Renal cortical epithelial cell (primary cell): ENCODE measurements around the gene CAPN2. TPM values are rescaled to one million over a fixed set of nuclear protein-coding genes. Genes with fewer than 3 reads are reported as not detected.

Source experiments
- DNase-seq: peaks from one replicate; pipeline ENCODE4 v3.0.0-alpha.2; 2011; ENCODE audit warnings: low read depth
- total RNA-seq: library from RNA; depleted of rRNA; stranded (reverse); fragments of >200 nt; gene quantifications from 2 replicates; pipeline ENCODE4 v1.2.3, GENCODE V29; 2014

CAPN2 gene
- total RNA-seq, 1 donor from 2014 or later, result 425 TPM

DNA sequence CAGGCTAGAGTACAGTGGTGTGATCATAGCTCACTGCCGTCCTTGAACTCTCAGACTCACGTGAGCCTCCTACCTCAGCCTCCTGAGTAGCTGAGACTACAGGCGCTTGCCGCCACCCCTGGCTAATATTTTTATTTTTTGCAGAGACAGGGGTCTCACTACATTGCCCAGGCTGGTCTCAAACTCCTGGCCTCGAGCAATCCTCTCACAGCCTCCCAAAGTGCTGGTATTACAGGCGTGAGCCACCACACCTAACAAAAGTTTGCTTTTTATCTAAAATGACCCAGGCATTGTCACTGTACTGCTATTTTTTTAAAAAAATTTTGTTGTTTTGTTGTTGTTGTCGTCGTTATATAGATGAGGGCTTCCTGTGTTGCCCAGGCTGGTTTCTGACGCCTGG is 46.4 kb downstream of the CAPN2 start:
- no peak for DNase-seq

DNA sequence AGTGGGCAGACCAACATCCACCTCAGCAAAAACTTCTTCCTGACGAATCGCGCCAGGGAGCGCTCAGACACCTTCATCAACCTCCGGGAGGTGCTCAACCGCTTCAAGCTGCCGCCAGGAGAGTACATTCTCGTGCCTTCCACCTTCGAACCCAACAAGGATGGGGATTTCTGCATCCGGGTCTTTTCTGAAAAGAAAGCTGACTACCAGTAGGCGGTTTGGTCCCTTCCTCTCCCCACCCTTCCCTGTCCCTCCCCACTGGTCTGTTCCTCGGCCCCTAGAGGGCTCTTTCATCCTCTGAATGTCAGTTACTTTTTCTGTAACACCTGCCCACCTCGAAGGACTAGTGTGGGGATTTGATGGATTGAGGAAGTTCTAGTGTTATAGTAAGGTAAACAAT is 46.9 kb downstream of the CAPN2 start:
- DNase-seq, result no peak

DNA sequence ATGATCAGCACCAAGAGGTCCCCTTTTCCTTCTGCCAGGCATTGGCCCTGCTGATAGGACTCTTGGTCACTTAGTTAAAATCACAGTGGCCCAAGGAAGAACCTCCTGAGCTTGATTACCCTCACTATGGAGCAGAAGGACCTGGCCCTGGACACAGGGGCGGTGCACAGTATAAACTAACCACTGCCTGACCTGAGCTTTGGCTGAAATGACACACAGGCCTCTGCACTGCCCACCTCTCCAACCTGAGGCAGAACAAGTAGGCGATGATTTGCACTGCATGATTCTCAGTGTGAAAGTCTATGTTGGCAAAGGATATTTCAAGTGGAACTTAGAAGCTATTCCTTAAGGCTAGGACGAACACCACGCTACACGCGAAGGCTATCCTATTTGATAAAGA is 48.5 kb downstream of the CAPN2 start:
- DNase-seq, result no peak

DNA sequence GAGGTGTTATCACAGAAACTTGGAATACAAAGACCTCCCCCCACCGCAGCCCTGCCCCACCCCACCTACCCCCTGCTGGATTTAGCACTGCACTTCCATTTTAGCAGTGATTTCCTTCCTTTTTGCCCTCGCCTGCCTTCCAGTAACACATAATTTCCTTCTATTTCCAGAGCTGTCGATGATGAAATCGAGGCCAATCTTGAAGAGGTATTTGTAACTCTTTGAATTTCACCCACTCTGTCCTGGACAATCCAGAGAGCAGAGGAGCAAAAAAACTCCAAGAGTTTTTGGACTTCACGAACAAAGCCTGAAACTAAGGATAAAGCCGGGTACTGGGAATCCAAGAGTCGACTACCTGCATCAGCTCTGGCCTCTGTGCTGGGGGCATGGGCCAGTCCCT is 49.1 kb downstream of the CAPN2 start:
- DNase-seq, result no peak

DNA sequence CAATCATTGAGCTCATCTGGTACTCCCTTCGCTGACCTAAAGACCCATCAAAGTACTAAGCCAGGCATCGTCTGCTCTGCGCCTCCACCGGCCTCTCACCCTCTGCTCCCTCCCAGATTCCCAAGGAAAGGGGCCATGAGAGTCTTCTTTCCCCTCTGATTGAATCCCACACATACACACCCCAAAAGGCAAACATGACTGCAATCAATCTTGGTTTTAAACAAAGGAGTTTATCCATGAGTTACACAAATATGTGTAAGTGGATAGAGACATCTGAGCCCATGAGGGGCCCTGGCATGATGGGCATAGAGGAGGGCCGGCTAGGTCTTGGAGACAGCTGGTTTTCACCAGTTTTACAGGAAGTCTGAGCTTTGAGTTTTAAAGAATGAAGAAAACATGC is 50.9 kb downstream of the CAPN2 start:
- DNase-seq, result no peak

DNA sequence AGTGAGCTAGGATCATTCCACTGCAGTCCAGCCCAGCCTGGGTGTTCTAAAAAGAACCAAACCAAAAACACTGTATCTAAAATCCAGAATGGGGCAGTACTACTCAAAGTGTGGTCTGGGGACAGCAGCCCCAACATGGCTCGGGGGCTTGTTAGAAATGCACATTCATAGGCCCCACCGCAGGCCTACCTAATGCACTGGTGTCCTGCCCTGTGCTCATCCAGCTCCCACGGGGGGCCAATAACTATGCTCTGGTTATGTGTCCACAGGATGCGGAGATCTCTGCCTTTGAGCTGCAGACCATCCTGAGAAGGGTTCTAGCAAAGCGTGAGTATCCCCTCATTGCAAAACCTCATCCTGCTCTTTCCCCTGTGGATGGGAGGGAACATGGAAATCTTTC is 51.5 kb downstream of the CAPN2 start:
- no peak for DNase-seq

DNA sequence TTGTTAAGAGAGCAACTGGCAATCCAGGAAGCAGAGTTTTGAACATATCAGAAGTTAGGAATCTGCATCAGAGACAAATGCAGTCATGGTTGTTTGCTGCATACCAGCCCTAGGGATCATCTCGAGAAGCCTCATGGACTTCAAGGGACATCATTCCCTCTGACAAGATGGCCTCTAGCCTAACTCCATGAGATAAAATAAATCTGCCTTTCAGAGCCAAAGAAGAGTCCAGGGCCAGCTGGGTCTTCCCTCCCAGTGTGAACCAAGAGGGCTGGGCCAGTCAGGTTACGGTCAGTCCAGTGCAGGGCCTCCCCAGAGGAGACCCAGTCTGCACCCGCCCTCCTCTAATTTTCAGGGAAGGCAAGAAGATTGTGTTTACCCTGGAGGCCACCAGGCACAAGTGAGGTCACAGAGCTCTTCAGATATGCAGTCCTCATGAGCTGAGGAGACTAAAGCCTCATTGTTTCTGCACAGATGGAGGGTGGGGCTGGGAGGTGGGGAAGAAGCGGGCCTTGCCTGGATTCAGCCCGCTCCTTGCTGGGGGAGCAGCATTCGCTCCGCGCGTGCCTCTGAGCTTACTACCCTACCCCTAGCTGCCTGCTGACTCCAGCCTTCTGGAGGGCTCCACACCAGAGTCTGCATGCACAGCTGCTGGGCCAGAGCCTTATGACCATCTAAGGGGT is 52.8 kb downstream of the CAPN2 start:
- no peak for DNase-seq

DNA sequence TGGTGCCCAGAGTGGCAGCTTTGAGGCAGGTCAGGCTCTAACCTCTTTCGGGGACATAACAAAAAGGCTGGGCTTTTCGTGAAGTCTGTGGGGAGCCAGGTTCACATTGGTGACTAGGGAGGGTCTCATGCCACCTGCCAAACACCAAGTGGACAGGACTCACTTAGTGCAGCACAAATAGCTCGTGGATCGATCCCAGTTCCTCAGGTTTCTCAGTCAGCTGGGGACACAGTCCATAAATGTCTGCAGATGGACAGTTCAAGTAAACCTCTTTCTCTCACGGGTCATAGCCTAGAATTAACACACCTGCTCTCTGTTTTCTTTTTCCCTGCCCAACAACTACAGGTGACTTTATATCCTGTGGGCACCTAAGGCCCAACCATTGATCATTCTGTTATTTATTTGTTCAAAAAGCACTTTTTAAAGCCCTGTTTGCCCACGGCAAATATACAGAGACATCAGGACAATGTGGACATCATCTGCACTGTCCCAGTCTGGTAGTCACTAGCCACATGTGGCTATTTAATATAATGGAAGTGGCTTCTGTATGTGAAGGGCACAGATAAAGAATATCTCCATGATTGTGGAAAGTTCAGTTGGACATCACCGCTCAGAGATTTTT is 53.5 kb downstream of the CAPN2 start:
- no peak for DNase-seq

DNA sequence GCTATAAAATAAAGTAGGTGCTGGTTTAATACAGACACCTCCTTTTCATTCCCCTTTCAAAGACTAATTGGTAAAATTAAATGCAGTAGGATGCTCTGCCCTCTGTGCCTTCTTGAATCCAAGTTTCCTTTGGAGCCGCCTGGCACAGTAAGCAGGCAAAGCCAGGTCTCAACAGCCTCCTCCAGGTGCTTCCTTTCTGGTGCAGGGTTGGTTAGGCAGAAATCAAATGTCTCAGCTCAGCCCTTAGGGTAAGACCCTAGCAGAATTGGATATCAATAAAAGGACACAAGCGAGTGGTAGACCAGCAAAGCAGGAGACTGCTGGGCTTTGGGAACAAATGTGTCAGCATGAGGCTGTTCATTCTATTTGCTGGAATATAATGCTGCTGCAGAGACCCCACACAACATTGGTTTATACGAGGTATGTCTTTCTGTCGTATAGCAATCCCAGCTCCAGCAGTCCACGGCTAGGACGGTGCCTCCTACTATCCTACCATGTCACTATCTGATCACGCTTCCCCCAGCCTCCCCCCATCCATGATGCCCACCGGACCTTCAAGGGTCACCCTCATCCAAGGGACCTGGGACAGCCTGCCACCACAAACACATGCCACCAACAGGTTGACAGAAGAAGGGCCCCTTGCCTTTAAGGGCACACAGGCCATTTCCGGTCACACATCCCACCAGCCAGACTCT is 58.4 kb downstream of the CAPN2 start:
- DNase-seq, result no peak

DNA sequence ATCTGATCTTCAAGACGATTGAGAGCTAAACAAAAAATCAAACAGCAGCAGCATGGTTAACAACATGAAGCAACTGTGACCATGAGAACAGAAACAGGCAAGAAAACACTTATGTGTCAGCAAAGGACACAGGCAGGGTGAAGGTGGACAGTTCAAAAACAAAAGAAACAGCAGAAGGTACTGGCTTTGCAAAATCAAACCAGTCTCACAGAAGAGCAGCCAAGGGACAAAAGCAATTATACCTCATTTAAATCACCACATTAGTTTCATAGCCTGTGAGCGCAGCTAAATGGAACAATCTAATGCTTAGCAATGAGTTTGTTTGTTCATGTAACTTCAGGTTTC is 59.1 kb downstream of the CAPN2 start:
- peak; percentile 80 for DNase-seq

DNA sequence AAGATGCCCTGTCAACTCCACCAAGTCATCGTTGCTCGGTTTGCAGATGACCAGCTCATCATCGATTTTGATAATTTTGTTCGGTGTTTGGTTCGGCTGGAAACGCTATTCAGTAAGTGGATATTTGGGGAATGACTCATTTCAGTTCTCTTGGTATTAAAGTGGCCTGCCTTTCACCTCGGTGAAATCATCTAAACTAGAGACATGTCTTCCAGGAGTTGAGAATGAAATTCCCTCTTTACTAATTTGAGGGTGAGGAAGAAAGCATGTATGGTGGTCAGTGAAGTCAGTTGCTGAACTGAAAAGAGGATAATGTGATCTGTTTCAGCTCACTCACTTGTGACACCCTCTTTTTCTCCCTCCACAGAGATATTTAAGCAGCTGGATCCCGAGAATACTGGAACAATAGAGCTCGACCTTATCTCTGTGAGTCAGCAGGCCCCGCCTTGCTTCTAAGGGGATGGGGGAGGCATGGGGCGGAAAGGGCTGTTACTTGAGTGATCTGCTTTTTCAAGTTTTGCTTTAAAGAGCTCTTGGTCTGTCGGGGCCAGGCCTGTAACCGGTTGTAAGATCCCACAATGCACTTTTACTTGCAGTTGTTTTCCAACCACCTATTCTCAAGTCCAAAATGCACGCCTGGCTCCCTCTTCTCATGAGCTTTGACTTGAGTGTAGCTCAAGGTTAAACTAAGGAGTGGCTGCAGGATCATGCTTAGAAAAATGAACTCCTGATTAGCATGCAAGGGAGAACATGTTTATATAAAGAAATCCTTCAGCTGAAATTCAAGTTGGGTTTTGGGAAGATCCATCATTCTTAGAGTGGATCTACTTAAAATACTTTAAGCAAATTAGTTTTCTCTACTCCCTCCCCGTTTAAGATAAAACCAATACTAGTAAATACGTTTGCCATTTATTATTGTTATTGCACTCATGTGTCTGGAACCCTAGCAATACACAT is 59.8 kb downstream of the CAPN2 start:
- DNase-seq, result peak; percentile 88

DNA sequence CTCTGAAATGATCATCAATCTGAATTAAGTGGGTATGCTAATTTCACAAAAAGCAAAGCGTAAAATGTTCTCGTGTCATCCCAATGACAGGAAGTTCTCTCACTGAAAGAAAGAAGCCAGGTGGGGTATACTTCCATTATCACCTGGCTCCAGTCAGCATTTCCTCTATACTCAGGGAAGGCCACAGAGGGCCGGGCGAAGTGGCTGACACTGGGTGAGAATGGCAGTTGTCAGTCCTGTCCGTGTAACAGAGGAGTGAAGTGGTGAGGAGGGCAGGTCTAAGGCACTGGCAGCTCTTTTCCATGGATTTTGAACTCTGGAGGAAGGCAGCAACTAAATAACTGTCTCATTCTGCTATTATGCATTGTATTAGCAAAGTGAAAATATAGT is 60.4 kb downstream of the CAPN2 start:
- no peak for DNase-seq

DNA sequence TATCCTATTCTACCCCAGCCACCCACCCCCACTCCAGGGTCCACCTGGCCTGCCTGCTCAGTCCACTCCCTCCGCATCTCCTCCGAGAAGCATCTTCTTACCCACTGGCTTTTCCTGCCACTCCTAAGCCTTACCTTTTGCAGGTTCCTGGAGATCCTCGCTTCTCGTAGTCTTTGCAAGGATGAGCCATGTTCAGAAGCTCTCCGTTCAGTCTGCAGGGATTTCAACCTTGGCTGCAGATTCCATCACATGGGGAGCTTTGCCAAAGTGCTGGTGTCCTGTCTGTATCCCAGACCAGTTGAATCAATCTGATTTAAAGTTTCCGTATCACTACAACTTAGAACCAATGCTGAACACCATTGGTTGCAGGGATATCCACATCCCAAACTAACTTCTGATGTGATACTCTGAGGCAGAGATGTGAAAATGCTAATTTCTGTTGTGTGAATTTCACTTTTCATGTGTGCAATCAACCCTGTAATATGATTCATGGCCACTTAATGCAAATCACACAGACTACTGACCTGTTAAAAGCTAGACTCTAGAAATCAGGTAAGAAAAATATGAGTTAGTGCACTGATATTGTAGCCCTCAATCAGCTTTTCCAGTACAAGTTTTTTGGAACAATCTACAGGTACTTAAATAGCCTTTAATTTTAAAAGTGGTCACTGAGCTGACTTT is 61.9 kb downstream of the CAPN2 start:
- DNase-seq, result peak; percentile 40

DNA sequence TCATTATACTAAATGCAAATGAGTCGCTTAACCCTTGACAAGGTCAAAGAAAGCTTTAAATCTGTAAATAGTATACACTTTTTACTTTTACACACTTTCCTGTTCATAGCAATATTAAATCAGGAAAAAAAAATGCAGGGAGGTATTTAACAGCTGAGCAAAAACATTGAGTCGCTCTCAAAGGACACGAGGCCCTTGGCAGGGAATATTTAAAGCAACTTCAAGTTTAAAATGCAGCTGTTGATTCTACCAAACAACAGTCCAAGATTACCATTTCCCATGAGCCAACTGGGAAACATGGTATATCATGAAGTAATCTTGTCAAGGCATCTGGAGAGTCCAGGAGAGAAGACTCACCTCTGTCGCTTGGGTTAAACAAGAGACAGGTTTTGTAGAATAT is 62.7 kb downstream of the CAPN2 start:
- DNase-seq, result peak; percentile 70

DNA sequence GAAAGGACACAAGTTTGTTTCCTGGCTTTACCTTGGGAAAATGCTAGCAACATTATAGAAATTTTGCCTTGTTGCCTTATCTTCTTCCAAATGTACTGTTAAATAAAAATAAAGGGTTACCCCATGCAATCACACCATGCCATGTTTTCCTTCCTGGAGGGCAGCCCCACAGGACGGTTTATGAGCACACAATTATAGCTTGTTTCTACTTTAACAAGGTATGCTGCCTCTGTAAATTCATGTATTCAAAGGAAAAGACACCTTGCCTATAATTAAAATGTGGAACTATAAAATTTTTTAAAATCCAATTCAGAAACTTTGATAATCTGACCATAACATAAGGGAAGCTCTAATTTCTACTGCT is 63.4 kb downstream of the CAPN2 start:
- no peak for DNase-seq

DNA sequence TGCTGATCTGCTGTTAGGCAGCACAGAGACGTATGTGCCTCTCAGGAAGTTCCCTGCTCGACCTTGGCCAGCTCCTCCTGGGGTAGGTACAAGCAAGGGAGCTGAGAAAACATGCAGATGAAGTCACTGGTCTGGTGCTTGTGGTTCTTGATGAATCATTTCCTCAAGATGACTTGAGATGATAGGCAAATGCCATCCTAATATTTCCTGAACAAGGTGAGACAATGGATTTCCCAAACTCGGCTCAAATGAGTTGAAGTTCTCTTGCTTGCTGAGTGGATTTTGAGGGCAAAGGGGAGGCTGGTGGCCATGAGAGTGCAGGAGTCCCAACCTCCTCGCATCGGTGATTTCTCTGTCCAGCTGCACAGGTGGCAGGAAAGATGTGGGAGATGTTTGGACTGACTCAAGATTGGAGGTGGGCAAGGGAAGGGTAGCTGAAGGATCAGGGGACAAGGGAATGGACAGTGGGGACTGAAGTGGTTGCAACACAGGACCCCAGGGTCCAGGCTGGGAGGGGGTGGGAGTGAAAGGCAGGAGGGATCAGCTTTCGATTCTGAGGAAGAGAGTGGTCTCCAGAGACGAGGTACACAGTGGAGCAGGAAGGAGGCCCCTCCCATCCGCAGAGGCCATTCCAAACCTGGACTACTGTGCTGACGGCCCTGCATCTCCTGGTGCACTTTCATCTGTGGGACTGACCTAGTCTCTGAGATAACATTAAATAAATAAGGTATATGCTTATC is 63.9 kb downstream of the CAPN2 start:
- DNase-seq, result peak; percentile 97

DNA sequence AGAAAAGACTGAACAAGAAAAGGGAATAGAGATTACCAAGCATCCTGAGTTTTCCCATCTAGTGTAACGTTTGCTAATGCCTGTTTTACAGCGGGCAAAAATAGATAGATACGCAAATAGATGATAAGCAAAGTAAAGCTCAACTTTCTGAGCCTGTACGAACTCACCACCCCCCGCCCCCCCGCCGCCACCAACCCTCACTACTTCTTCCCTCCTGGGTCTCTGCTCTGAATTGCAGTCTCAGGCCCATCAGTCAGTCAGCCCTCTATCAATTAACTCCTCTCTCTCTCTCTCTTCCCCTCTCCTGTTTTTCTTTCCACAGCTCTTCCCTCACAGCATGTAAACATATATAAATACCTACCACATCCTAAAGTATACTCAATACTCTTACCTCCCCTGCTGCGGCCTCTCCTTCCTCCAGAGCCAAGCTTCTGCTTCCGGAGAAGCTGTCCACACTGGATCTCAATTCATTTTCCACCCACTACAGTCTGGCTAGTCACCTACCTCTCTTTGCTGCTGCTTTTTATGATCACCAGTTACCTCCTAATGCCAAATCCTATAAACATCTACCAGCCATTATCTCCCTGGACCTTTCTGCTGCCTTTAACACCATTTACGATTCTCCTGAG is 64.6 kb downstream of the CAPN2 start:
- DNase-seq, result no peak

DNA sequence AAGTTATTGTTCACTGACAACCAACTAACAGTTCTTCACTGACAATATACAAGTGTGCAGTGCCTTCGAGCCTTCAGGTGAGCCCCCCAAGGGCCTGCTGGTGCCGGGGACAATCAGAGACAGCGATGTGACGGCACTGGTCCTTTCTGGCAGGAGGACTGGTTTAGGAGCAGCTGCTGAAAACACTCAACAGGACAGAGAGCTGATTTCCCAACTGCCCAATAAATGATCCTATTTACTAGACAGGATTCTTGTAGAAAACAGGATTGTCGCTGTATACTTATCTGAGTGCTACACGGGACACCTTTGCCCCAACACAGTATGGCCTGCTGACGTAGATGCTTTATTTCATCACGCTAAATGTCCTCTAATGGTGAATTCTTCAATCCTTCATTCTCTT is 68.0 kb downstream of the CAPN2 start:
- no peak for DNase-seq

DNA sequence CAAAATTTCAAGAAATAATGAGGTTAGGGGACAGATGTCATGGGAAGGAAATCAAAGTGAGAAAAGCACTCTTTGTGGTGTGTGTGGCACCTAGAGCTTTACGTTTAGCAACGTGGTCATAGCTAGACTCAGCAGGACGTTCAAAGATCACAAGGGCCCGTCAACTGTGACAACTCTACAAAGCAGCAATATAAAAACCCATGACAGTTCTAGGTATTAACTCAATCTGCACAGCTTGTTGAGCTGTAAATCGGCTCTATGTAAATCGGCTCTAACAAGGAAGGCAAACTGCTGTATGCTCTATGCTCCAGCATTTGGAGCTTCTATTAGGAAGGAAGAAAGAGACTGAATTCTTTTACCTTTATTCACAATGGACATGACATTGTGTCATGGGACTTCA is 68.6 kb downstream of the CAPN2 start:
- peak; percentile 27 for DNase-seq

DNA sequence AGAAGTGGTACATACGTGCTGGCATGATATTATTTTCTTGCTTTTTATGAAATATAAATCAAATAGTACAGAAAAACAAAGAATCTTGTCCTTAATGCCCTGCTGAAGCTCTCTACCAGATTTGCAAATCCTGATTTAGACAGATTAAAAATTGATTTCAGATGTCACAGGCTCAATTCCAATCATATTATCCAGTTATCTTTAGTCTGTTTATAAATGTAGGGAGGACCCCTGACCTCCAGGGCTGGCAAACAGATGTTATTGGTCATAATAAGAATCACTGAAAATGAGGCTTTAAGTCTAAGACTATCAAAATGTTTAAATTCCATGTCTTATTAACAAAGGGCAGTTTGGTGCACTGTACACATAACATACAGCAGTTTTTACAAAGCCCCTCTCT is 71.3 kb downstream of the CAPN2 start:
- no peak for DNase-seq

DNA sequence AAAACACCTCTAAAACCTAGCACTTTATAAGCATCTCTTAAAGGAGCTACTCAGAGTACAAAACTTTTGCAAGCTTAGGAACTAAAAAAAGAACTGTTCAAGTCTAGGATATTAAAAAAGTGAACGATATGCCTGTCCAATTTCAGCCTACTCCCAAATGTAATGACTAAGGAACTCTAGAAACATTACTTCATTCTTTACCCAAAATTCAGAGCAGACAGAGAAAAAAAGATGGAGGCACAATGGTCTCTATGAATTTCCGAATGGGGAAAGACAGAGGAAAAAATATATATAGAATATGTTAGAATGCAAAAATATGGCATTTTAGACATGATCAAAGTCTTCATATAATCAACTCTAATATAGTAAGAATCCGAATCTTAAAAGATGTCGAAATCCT is 72.2 kb downstream of the CAPN2 start:
- no peak for DNase-seq
